Nucleus accumbens (tissue), 56 donors: ENCODE measurements around the gene EIF2S3.
"Not testable (repeated sequence)": the region's sequence is repeated elsewhere in the genome, so short reads cannot be mapped to it uniquely, and the experiment has no call there.

ENCODE experiments used
- DNase-seq, 56 donors: peaks; one replicate each; lab custom pipeline; 2025; lab: John Stamatoyannopoulos, UW

The EIF2S3 gene

DNA sequence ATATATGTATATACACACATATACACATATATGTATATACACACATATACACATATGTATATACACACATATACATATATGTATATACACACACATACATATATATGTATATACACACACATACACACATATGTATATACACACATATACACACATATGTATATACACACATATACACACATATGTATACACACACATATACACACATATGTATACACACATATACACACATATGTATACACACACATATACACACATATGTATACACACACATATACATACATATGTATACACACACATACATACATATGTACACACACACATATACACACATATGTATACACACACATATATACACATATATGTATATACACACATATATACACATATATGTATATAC lies 8.7 kb upstream of the EIF2S3 start:
- not testable (repeated sequence) for DNase-seq

DNA sequence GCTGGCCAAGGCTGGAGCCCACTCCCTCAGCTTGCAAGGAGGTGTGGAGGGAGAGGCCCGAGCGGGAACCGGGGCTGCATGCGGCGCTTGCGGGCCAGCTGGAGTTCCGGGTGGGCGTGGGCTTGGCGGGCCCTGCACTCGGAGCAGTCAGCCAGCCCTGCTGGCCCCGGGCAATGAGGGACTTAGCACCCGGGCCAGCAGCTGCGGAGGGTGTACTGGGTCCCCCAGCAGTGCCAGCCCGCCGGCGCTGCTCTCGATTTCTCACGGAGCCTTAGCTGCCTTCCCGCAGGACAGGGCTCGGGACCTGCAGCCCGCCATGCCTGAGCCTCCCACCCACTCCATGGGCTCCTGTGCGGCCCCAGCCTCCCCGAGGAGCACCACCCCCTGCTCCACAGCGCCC lies 5.1 kb upstream of the EIF2S3 start:
- DNase-seq, result not testable (repeated sequence)

DNA sequence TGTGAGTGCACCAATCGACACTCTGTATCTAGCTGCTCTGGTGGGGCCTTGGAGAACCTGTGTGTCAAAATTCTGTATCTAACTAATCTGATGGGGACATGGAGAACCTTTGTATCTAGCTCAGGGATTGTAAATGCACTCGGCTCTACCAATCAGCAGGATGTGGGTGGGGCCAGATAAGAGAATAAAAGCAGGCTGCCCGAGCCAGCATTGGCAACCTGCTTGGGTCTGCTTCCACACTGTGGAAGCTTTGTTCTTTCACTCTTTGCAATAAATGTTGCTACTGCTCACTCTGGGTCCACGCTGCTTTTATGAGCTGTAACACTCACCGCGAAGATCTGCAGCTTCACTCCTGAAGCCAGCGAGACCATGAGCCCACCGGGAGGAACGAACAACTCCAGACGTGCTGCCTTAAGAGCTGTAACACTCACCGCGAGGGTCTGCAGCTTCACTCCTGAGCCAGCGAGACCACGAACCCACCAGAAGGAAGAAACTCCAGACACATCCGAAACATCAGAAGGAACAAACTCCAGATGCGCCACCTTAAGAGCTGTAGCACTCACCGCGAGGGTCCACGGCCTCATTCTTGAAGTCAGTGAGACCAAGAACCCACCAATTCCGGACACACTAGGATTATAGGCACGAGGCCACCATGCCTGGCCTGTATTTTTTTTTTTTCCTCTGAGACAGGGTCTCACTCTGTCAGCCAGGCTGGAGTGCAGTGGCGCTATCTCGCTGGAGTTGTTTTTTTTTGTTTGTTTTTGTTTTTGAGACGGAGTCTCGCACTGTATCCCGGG lies 4.0 kb upstream of the EIF2S3 start:
- not testable (repeated sequence) for DNase-seq

DNA sequence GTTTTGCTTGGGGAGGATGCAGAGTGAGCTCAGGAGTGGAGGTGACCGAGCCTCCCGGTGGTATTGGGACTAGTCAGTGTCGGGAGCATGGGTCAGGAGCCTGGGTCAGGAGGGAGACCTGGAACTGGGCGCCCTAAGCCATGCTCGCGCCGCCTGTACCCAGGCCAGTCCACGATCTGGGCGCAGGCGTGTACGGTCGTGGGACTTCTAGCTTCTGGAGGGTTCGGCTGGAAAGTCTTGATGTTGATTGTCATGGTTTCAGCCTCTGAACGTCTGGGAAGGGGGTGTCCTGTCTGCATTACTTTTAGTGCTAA lies 244 bp downstream of the EIF2S3 start:
- DNase-seq, result no peak

DNA sequence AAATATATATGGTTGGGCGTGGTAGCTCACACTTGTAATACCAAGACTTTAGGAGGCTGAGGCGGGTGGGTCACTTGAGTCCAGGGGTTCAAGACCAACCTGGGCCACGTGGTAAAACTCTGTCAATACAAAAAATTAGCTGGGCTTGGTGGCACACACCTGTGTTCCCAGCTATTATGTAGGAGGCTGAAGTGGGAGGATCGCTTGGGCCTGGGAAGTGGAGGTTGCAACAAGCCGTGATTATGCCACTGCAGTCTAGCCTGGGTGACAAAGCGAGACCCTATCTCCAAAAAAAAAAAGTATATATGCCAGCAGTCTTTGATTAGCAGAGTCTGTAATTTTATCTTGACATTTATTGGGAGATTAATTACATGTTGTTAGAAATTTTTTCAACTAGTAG lies 8.7 kb downstream of the EIF2S3 start:
- no peak for DNase-seq

DNA sequence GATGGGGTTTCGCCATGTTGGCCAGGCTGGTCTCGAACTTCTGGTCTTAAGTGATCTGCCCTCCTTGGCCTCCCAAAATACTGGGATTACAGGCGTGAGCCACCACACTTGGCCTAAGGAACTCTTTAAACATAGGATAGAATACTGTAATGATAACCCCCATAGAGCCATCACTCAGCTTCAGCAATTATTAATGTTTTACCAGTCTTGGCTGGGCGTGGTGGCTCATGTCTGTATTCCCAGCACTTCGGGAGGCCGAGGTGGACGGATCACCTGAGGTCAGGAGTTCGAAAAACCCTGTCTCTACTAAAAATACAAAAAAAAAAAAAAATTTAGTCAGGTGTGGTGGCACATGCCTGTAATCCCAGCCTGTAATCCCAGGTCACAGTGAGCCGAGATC lies 15.1 kb downstream of the EIF2S3 start:
- DNase-seq, result no peak

DNA sequence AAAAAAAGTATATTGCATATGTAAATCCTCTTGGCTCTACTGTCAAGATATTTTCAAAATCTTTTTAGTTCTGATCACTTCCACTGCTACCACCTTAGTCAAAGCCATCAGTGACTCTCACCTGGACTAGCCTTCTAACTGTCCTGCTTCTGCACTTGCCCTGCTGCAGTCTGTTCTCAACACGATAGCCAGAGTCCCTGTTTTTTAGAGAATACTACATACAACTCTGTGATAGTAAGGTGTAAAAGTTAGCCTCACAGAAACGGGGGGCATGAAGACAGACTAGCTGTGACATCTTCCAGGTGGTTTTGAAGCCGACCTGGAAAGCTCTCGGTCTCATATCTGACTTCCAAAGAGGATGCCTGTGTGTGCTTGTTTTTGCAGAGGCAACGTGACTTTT lies 24.7 kb downstream of the EIF2S3 start:
- DNase-seq, result no peak

DNA sequence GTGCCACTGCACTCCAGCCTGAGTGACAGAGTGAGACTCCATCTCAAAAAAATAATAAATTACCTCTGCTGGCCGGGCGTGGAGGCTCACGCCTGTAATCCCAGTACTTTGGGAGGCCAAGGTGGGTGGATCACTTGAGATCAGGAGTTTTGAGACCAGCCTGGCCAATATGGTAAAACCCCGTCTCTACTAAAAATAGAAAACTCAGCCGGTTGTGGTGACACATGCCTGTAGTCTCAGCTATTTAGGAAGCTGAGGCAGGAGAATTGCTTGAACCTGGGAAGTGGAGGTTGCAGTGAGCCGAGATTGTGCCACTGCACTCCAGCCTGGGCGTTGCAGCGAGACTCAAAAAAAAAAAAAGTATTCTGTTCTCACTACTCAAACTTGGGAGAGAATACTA lies 25.5 kb downstream of the EIF2S3 start:
- DNase-seq, result not testable (repeated sequence)

DNA sequence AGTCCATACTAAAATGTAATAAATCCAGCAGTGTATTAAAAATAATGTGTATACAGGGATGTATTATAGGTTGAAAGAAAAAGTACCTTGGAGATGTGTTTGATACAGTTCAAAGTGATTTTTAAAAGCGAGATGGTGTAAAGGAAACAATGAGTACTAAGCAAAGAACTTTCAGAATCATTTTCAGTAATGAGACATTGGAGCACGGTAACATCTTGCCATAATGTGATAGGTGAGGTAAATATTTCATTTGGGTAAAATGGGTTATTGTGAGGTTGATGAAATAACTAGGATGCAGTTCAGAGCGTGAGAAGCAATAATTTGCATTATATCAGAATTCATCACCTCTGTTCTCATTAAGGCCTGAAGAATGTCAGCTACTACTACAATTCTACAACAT lies 25.9 kb downstream of the EIF2S3 start:
- DNase-seq, result no peak

DNA sequence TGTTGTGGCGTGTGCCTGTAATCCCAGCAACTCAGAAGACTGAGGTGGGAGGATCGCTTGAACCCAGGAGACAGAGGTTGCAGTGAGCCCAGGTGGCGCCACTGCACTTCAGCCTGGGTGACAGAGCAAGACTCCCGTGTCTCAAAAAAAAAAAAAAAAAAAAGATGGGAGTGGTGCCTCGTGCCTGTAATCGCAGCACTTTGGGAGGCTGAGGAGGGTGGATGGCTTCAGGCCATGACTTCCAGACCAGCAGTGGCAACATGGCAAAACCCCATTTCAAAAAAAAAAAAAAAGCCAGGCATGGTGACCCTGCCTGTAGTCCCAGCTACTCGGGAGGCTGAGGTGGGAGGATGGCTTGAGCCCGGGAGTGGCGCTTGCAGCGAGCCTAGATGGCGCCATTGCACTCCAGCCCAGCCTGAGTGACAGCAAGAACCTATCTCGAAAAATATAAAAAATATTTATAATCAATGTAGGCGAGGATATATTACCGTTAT lies 27.0 kb downstream of the EIF2S3 start:
- peak in 29 of 56 donors; percentile 0 to 38 (median 2) for DNase-seq

DNA sequence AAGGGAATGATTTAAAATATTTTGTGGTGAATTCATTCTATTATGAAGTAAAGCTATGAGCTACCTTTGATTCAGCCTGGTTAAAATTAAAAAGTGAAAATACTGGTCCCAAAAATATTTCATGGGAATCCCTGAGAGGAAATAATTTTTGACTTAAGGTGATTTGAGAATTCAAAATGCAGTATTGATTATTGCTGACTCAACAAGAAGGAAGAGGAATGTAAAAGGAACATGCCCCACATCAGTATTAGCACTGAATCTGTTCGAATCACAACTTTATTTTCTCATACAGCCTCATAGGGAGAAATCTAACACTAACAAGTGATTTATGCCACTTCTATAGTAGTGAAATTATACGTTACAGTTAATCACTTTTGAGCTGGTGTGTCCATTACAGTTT lies 27.7 kb downstream of the EIF2S3 start:
- no peak for DNase-seq

DNA sequence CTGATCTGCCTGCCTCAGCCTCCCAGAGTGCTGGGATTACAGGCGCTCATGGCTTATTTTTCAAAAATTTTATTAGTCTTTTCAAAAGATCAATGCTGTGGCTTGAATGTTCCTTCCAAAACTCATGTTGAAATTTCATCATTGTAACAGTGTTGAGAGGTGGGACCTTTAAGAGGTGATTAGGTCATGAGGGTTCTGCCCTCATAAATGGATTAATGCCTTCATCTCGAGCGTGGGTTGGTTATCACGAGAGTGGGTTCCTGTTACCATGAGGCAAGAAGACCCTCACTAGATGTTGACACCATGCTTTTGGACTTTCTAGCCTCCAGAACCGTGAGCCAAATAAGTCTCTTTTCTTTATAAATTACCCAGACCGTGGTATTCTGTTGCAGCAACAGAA lies 30.3 kb downstream of the EIF2S3 start:
- DNase-seq, result no peak

DNA sequence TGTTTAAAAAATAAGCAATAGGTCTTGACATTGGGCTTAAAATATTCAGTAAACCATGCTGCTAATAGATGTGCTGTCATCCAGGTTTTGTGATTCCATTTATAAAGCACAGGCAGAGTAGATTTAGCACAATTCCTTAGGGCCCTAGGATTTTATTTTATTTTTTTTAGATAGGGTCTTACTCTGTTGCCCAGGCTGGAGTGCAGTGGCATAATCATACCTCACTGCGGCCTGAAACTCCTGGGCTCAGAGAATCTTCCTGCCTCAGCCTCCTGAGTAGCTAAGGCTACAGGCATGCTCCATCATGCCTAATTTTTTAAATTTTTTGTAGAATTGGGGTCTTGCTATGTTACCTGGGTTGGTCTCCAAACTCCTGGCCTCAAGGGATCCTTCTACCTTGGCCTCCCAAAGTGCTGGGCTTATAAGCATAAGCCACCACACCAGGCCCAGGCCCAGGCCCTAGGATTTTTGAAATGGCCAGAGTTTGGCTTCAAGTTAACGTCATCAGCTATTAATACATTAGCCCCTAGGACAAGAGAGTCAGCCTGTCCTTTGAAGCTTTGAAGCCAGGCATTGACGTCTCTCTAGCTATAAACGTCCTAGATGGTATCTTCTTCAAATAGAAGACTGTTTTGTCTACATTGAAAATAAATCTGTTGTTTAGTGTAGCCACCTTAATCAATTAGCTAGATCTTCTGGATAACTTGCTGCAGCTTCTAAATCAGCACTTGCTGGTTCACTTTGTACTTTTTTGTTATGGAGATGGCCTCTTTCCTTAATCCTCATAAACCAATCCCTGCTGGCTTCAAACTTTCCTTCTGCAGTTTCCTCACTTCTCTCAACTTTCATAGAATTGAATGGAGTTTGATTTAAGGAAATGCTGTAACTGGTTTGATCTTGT lies 35.8 kb downstream of the EIF2S3 start:
- DNase-seq, result no peak

DNA sequence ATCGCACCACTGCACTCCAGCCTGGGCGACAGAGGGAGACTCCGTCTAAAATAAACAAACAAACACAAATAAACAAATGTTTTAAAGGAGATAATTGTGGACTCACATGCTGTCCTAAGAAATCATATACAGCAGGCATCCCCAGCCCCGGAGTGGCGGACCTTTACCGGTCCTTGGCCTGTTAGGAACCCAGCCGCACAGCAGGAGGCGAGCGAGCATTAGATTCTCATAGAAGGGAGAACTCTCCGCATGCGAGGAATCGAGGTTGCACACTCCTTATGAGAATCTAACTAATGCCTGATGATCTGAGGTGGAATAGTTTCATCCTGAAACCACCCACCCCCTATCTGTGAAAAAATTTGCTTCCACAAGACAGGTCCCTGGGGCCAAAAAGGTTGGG lies 39.0 kb downstream of the EIF2S3 start:
- DNase-seq, result no peak

DNA sequence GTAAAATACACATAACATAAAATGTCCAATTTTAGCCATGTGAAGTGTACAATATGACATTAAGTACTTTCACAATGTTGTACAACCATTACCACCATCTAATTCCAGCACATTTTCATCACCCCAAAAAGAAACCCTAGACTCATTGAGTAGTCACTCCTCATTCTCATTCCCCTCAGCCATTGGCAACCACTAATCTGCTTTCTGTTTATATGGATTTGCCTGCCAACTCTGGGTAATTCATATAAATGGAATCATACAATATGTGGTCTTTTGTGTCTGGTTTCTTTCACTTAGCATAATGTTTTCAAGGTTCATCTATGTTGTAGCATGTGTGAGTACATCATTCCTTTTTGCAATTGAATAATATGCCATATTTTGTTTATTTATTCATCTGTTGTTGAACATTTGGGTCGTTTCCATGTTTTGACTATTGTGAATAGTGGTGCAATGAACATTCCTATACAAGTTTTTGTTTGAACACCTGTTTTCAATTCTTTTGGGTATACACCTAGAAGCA lies 43.0 kb downstream of the EIF2S3 start:
- no peak for DNase-seq

DNA sequence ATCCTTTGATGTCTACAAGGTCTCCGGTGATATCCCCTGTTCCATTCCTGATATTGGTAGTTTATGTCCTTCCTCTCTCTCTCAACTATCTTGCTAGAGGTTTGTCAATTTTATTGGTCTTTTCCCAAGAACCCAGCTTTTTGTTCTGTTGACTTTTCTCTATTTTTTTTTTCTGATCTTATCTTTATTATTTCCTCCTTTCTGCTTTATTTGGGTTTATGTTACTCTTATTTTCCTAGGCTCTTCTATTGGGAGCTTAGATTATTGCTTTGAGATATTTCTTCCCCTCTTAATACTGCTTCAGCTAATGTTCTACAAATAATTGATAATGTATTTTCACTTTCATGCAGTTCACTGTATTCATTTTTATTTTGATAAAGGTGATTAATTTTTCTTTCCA lies 44.2 kb downstream of the EIF2S3 start:
- no peak for DNase-seq

DNA sequence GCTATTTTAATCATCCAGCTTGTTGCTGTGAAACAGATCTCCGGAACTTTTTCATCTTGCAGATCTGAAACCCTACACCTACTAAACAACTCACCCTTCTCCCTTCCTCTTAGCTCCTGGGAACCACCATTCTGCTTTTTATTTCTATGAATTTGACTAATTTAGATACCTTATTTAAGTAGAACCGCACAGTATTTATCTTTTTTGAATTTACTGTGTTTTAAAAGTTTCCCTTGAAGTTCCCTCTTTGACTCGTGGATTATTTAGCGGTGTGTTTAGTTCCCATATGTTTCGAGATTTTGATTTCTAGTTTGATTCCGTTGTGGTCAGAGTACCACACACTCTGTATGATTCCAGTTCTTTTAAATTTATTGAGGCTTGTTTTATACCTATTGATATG lies 44.6 kb downstream of the EIF2S3 start:
- DNase-seq, result no peak

DNA sequence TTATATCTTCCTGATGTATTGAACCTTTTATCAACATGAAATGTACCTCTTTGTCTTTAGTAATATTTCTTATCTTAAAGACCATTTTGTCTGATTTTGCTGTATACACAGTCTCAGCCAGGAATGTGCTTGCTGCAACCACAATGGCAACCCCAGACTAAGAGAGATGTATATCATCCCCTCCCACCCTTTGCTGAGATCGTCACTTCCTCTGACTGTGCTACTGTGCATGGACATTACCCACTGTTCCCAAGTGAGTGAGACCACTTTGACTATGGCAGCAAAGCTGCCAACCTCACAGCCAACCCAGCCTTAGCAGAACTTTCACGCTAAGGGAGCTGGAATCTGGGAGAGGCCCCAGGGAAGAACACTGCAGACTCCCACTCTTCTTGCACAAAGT lies 46.0 kb downstream of the EIF2S3 start:
- no peak for DNase-seq

DNA sequence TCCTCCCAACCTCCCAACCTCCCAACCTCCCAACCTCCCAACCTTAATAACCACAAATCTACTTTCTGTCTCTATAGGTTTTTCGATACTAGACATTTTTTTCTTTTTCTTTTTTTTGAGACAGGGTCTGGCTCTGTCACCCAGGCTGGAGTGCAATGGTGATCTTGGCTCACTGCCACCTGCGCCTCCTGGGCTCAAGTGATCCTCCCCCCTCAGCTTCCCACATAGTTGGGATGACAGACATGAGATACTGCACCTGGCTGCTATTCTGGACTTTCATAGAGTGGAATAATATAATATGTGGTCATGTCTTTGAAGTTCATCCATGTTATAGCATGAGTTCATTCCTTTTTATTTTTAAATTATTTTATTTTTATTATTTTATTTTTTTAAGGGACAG lies 55.3 kb downstream of the EIF2S3 start:
- DNase-seq, result no peak

DNA sequence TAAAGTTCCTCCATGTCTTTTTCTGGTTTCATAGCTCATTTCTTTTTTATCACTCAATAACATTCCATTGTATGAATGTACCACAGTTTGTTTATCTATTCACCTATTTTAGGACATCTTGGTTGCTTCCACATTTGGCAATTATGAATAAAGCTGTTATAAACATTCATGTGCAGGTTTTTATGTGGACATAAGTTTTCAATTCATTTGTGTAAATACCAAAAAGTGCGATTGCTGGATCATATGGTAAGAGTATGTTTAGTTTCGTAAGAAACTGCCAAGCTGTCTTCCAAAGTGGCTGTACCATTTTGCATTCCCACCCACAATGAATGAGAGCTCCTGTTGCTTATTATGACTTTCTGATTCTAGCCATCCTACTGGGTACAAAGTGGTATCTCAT lies 58.4 kb downstream of the EIF2S3 start:
- DNase-seq, result no peak

DNA sequence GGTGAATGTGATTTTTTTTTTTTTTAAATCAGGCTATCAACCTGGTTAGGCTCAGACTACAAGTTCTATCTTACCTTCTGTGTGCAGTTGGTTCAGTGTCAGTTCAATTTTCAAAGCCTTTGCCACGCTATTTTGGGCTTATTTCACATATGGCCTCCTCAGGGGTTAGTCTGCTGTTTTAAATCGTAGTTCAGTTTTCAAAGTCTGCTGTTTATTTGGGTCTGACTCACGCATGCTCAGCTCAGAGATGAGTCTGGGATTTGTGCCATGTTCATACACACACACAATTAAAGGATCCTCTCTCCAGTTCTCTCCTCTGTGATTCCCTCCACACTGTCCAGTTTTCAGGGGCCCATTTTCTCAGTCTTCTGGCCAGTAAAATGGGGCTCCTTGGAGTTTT lies 62.5 kb downstream of the EIF2S3 start:
- peak in 25 of 56 donors; percentile 0 to 24 (median 4) for DNase-seq
